ENCODE data around the gene JMJD1C. TPM values are rescaled to one million over a fixed set of nuclear protein-coding genes. Genes with fewer than 3 reads are reported as not detected.

Gene JMJD1C
- total and polyA plus RNA-seq, 12 donors, result 36.0 to 124 (median 57.2) TPM

GRCh38 chr10:63376560-63377304 lies 89.0 kb downstream of the JMJD1C start:
- Histone ChIP-seq H3K4me1 (replicated peaks in 1 of 2) (peaks cover 6 to 8% of the 10 kb centered on the region in 2 donors), H3K9me3 (replicated peaks in 1 of 3) (no peaks in the 10 kb centered on the region), H3K4me3 (no peak overlapping the region), H3K36me3 (replicated peaks in 1 of 2) (no peaks in the 10 kb centered on the region), H3K27ac (no peak overlapping the region), H3K27me3 (no peaks in the 10 kb centered on the region)
- DNase-seq, result no peak
- WGBS, 4 donors, result 68 to 79% (median 78%) methylated on average over 4 of the region's 4 CpGs
- TF ChIP-seq CTCF (IDR thresholded peaks at IDR 0.05), result no peak
- TF ChIP-seq POLR2A (IDR thresholded peaks at IDR 0.05), result no peak
- intact Hi-C loops (cut with DNase I), result no loop called here

DNA sequence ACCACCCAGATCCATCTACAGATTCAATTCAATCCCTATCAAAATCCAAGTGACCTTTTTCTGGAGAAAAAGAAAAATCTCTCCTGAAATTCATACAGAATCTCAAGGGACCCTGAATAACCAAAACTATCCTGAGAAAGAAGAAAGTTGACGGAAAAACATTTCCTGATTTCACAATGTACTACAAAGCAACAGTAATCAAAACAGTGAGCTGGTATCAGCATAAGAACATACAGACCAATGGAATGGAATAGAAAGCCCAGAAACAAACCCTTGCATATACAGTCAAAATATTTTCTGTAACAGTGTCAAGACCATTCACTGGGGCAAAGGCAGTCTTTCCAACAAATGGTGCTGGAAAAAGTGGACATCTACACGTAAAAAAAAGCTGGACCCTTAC lies 89.9 kb downstream of the JMJD1C start:
- no peaks in the 10 kb centered on the region for H3K9me3 ChIP-seq (replicated peaks in 1 of 3)
- 71 to 82% (median 75%) methylated on average over 2 of the region's 2 CpGs for WGBS, 4 donors
- no peak overlapping the region for H3K27ac ChIP-seq
- no peaks in the 10 kb centered on the region for H3K36me3 ChIP-seq (replicated peaks in 1 of 2)
- DNase-seq, result no peak
- no peak overlapping the region for H3K4me3 ChIP-seq
- no peak for TF ChIP-seq CTCF (IDR thresholded peaks at IDR 0.05)
- TF ChIP-seq POLR2A (IDR thresholded peaks at IDR 0.05), result no peak
- H3K4me1 ChIP-seq (replicated peaks in 1 of 2), result peaks cover 6 to 8% of the 10 kb centered on the region in 2 donors
- no peaks in the 10 kb centered on the region for H3K27me3 ChIP-seq
- intact Hi-C loops (cut with DNase I), result no loop called here

DNA sequence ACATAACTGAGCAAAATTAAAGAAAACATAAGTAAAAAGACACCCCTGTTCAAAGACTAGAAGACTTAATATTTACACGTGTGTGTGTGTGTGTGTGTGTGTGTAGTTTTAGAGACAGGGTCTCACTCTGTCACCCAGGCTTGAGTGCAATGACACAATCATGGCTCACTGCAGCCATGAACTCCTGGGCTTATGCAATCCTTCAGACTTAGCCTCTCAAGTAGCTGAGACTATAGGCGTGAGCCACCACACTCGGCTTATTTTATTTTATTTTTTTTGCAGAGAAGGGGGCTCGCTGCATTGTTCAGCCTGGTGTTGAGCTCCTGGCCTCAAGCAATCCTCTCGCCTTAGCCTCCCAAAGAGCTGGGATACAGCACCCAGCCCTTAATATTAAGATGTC lies 90.3 kb downstream of the JMJD1C start:
- intact Hi-C loops (cut with DNase I), result no loop called here
- H3K4me3 ChIP-seq, result no peak overlapping the region
- H3K36me3 ChIP-seq (replicated peaks in 1 of 2), result no peaks in the 10 kb centered on the region
- no peaks in the 10 kb centered on the region for H3K9me3 ChIP-seq (replicated peaks in 1 of 3)
- H3K4me1 ChIP-seq (replicated peaks in 1 of 2), result peaks cover 6 to 8% of the 10 kb centered on the region in 2 donors
- no peak overlapping the region for H3K27ac ChIP-seq
- no peak for TF ChIP-seq CTCF (IDR thresholded peaks at IDR 0.05)
- 71 to 85% (median 80%) methylated on average over 5 of the region's 5 CpGs for WGBS, 4 donors
- no peaks in the 10 kb centered on the region for H3K27me3 ChIP-seq
- no peak for DNase-seq

DNA sequence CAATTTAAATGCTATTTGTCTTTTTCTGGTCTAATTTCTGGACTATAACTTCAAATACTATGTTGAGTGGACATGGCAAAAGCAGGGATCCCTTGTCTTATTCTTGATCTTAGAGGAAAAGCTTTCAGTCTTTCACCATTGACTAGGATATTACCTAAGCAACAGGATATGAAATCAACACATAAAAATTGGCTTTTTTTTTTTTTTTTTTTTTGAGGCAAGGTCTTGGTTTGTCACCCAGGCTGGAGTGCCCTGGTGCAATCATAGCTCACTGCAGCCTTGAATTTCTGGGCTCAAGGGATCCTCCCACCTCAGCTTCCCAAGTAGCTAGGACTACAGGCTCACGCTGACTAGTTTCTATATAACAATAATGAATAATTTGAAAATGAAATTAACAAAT lies 90.8 kb downstream of the JMJD1C start:
- Histone ChIP-seq H3K36me3 (replicated peaks in 1 of 2) (no peaks in the 10 kb centered on the region), H3K27me3 (no peaks in the 10 kb centered on the region), H3K27ac (no peak overlapping the region), H3K4me1 (replicated peaks in 1 of 2) (peaks cover 6 to 8% of the 10 kb centered on the region in 2 donors), H3K4me3 (no peak overlapping the region), H3K9me3 (replicated peaks in 1 of 3) (no peaks in the 10 kb centered on the region)
- intact Hi-C loops (cut with DNase I), result no loop called here
- TF ChIP-seq POLR2A (IDR thresholded peaks at IDR 0.05) (no peak), CTCF (IDR thresholded peaks at IDR 0.05) (no peak)
- DNase-seq, result peak in 5 of 7 donors; percentile 27 to 65 (median 48)
- 53 to 79% (median 63%) methylated on average over 1 of the region's 1 CpG for WGBS, 4 donors

Data from adrenal gland (tissue), 12 donors.